Choroid plexus epithelial cell (primary cell): Measurements from ENCODE around the gene ALG13.
"Not testable (repeated sequence)": the region's sequence is repeated elsewhere in the genome, so short reads cannot be mapped to it uniquely, and the experiment has no call there.

Experiments
- DNase-seq: peaks from one replicate; pipeline ENCODE4 v3.0.0-alpha.2; 2010; ENCODE audit warnings: low read depth
- H3K4me3 ChIP-seq: 2 replicates; pipeline ENCODE4 v1.5.1; 2011; ENCODE audit warnings: low read depth, mild to moderate bottlenecking, control low read depth, low read length, moderate library complexity
- CTCF ChIP-seq: conservative IDR thresholded peaks from 2 replicates; pipeline ENCODE4 v1.5.1; 2011; ENCODE audit warnings: low read depth, mild to moderate bottlenecking, control low read depth, inconsistent platforms, low read length, moderate library complexity

ALG13 gene

GRCh38 chrX:111680988-111681779, at the start of gene ALG13:
ALG13 (plus strand) TSS chrX:111681170; CDS start chrX:111681219, 49 bp downstream.
- peak within 1 kb of the TSS; percentile 82 for H3K4me3 ChIP-seq
- DNase-seq = peak; percentile 92
- peak; percentile 75 for TF ChIP-seq CTCF

DNA sequence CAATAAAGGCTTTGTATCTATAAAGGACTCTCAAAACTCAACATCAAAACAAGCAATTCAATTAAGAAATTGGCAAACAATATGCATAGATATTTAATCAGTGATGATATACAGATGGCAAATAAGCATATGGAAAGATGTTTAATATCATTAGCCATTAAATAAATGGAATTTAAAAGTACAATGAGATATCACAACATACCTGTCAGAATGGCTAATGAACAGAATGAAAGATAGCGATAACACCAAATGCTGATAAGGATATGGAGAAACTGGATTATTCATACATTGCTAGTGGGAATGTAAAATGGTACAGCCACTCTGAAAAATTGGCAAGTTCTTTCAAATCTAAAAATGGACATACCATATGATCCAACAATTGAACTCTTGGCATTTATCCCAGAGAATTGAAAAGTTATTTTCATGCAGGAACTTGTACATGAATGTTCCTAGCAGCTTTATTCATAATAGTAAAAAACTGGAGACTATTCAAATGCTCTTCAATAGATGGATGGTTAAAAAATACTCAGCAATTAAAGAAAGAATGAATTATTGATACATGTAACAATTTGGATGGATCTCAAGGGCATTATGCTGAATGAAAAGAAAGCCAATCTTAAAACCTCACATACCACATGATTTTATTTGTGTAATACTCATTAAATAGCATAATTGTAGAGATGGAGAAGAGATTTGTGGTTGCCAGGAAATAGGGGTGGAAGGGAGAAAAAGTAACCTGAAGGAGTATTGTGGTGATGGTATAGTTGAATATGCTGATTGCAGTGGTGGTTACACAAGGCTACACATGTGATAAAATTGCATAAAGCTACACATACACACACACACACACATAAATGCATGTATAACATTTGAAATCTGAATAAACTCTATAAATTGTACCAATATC, 45.9 kb upstream of the ALG13 start:
- no peak overlapping the region for H3K4me3 ChIP-seq
- DNase-seq = peak; percentile 5
- no peak for TF ChIP-seq CTCF

- no peak overlapping the region for H3K4me3 ChIP-seq
- no peak for TF ChIP-seq CTCF
- no peak for DNase-seq
Measured at GRCh38 chrX:111641969-111642368, 39.0 kb upstream of the ALG13 start.

- peak; percentile 2 for DNase-seq
- not testable (repeated sequence) for H3K4me3 ChIP-seq
Measured at GRCh38 chrX:111645165-111645564, 35.8 kb upstream of the ALG13 start.

- TF ChIP-seq CTCF = no peak
- no peak for DNase-seq
- no peak overlapping the region for H3K4me3 ChIP-seq
Measured at GRCh38 chrX:111645607-111646006, 35.4 kb upstream of the ALG13 start.

DNA sequence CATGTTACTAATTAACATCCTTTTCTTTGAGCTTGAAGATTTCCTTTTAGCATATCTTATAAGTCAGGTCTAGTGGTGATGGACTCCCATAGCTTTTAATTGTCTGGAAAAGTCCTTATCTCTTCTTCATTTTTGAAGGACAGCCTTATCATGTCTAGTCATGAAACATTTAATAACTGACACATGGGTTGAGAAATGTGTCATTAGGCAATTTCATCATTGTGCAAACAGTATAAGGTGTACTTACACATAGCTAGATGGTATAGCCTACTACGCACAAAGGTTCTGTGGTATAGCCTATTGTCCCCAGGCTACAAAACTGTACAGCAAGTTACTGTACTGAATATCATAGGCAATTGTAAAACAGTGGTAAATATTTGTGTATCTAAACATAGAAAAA, 34.5 kb upstream of the ALG13 start:
- no peak for TF ChIP-seq CTCF
- DNase-seq = no peak
- no peak overlapping the region for H3K4me3 ChIP-seq

DNA sequence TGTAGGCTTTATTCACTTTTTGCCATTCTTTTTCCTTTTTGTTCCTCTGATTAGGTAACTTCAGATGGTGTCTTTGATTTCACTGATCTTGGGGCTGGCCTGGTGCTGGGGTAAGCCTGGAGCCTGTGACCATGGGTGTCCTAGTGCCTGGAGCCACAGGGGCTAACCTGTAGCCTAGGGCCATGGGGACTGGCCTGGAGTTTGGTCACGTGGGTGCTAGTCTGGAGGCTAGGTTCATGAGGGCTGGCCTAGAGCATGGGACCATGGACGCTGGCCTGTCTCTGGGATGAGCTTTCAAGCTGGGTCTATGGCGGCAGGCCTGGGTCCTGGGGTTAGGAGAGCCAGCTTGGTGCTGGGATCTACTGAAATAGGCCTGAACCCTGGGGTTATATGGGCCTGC, 32.2 kb upstream of the ALG13 start:
- no peak for DNase-seq
- no peak overlapping the region for H3K4me3 ChIP-seq
- no peak for TF ChIP-seq CTCF
